HFF-Myc (cell line): ENCODE measurements around the gene OAT.

Source experiments
- DNase-seq: peaks from one replicate; pipeline ENCODE4 v3.0.0-alpha.2; 2011; ENCODE audit warnings: low read depth; ENCODE audit errors: extremely low read depth
- H3K4me3 ChIP-seq: replicated peaks from 2 replicates; pipeline ENCODE4 v1.5.1; 2011; ENCODE audit warnings: low read depth, mild to moderate bottlenecking, control low read depth, low read length
- TF ChIP-seq, protein P1 (sequence below): IDR thresholded peaks from 2 replicates; pipeline ENCODE4 v1.5.1; 2012; ENCODE audit warnings: mild to moderate bottlenecking, low read depth, low read length, control low read depth; ENCODE audit errors: missing control alignments

The OAT gene

GRCh38 chr10:124418726-124419501, at the start of gene OAT:
Gene OAT (minus strand): TSS chr10:124418923. CDS start chr10:124412171, 6,752 bp downstream.
- peak; percentile 73 for DNase-seq
- TF ChIP-seq, protein P1, sequence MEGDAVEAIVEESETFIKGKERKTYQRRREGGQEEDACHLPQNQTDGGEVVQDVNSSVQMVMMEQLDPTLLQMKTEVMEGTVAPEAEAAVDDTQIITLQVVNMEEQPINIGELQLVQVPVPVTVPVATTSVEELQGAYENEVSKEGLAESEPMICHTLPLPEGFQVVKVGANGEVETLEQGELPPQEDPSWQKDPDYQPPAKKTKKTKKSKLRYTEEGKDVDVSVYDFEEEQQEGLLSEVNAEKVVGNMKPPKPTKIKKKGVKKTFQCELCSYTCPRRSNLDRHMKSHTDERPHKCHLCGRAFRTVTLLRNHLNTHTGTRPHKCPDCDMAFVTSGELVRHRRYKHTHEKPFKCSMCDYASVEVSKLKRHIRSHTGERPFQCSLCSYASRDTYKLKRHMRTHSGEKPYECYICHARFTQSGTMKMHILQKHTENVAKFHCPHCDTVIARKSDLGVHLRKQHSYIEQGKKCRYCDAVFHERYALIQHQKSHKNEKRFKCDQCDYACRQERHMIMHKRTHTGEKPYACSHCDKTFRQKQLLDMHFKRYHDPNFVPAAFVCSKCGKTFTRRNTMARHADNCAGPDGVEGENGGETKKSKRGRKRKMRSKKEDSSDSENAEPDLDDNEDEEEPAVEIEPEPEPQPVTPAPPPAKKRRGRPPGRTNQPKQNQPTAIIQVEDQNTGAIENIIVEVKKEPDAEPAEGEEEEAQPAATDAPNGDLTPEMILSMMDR: peak; percentile 7
- peak within 1 kb of the TSS; percentile 64 for H3K4me3 ChIP-seq

GRCh38 chr10:124467165-124467564, 48.4 kb upstream of the OAT start:
- H3K4me3 ChIP-seq: no peak overlapping the region
- DNase-seq: no peak
- TF ChIP-seq, protein P1: no peak

DNA sequence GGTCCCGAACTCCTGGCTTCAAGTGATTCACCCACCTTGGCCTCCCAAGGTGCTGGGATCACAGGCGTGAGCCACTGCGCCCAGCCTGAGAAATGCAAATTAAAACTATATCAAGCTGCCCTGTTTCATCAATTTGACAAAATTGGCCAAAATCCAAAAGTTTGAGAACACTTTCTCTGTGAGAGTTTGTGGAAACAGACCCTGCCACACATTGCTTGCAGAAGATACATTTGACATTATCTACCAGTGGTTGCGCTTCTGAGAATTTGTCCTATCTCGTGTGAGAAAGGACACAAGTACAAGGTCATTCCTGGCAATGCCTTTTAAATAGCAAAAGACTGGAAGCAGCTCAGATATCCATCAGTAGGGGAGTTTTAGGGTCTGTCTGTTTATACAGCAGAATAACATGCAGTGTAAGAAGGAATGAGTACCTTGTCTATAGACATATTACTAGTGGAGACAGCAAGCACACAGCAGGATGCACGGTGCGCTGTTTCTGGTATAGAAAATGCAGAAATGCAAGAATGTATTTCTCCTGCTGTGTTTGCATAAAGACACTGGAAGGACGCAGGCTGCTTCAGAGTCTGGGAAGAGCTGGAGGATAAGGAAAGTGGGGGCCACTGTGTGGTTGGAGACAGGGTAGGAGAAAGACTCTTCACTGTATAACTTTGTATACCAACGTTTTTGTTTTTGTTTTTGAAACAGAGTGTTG, 47.2 kb upstream of the OAT start:
- TF ChIP-seq, protein P1: no peak
- H3K4me3 ChIP-seq: no peak overlapping the region
- DNase-seq: no peak

GRCh38 chr10:124465003-124465776, 46.5 kb upstream of the OAT start:
- H3K4me3 ChIP-seq: no peak overlapping the region
- DNase-seq: no peak
- TF ChIP-seq, protein P1: no peak

GRCh38 chr10:124464028-124464965, 45.6 kb upstream of the OAT start:
- TF ChIP-seq, protein P1: no peak
- no peak overlapping the region for H3K4me3 ChIP-seq
- DNase-seq: no peak

DNA sequence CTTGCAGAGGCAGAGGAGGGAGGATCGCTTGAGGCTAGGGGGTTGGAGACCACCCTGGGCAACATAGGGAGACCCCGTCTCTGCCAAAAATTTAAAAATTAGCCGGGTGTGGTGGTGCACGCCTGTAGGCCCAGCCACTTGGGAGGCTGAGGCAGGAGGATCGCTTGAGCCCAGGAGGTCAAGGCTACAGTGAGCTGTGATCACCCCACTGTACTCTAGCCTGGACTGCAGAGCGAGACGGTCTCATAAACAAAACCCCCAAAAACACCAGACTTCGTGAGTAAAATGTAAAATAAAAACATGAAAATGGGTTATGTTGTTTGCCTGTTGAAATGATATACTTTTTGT, 43.6 kb upstream of the OAT start:
- TF ChIP-seq, protein P1: no peak
- peak overlapping the region; percentile 52 for H3K4me3 ChIP-seq
- no peak for DNase-seq
